A673 (cell line): ENCODE measurements around the gene FRK.

Experiments
- CTCF ChIP-seq: fragments of 300-800, 200-600 bp; sonication (generic); conservative IDR thresholded peaks from 2 replicates; pipeline ENCODE4 v1.5.1; 2017; ENCODE audit warnings: low read depth, mild to moderate bottlenecking, antibody characterized with exemption, low read length, moderate library complexity, mixed read lengths
- EZH2 ChIP-seq: fragments of 200-600 bp; sonication (generic); IDR thresholded peaks from 2 replicates; pipeline ENCODE4 v1.6.1; 2017; ENCODE audit warnings: borderline replicate concordance, low read depth, mild to moderate bottlenecking, mixed read lengths, antibody characterized with exemption, low read length; ENCODE audit not compliant: poor library complexity, severe bottlenecking

- TF ChIP-seq CTCF (no peak), EZH2 (no peak)
Measured at GRCh38 chr6:116012951-116013350, 47.7 kb downstream of the FRK start.
